NCI-H2196 (cell line): Measurements from ENCODE around the gene CYB5R4.

Source experiments
- DNase-seq: peaks from one replicate; lab custom pipeline; 2025; ENCODE audit not compliant: unreplicated experiment; lab: John Stamatoyannopoulos, UW

CYB5R4 gene

GRCh38 chr6:83976871-83977270 lies 117.4 kb downstream of the CYB5R4 start:
- DNase-seq = no peak

GRCh38 chr6:83978324-83978734 lies 118.8 kb downstream of the CYB5R4 start:
- no peak for DNase-seq

- DNase-seq = no peak
Observed at GRCh38 chr6:83978997-83979396, 119.5 kb downstream of the CYB5R4 start.

GRCh38 chr6:83984411-83984810 lies 124.9 kb downstream of the CYB5R4 start:
- DNase-seq = no peak

GRCh38 chr6:83985308-83985713 lies 125.8 kb downstream of the CYB5R4 start:
- DNase-seq = no peak

GRCh38 chr6:83985715-83986114 lies 126.2 kb downstream of the CYB5R4 start:
- DNase-seq = no peak

GRCh38 chr6:83998021-83998584 lies 138.6 kb downstream of the CYB5R4 start:
- no peak for DNase-seq

GRCh38 chr6:84001119-84001518 lies 141.6 kb downstream of the CYB5R4 start:
- DNase-seq = no peak

GRCh38 chr6:84002226-84002625 lies 142.7 kb downstream of the CYB5R4 start:
- no peak for DNase-seq

- no peak for DNase-seq
Observed at GRCh38 chr6:84003131-84003530, 143.6 kb downstream of the CYB5R4 start.

GRCh38 chr6:84003654-84004053 lies 144.2 kb downstream of the CYB5R4 start:
- DNase-seq = no peak

- DNase-seq = no peak
Observed at GRCh38 chr6:84007871-84008270, 148.4 kb downstream of the CYB5R4 start.

GRCh38 chr6:84013354-84013753 lies 153.9 kb downstream of the CYB5R4 start:
- no peak for DNase-seq

GRCh38 chr6:84013931-84014330 lies 154.4 kb downstream of the CYB5R4 start:
- DNase-seq = no peak

GRCh38 chr6:84016029-84016428 lies 156.5 kb downstream of the CYB5R4 start:
- no peak for DNase-seq
